Measurements from ENCODE around the gene PDGFB. TPM values are rescaled to one million over a fixed set of nuclear protein-coding genes. Genes with fewer than 3 reads are reported as not detected.

PDGFB gene
- total RNA-seq, 1 experiment from 2014 or later, result 9.2 TPM

GRCh38 chr22:39230261-39231196 lies 14.3 kb downstream of the PDGFB start:
- peaks cover 54% of the 10 kb centered on the region for H3K4me1 Mint-ChIP-seq
- H3K9me3 Mint-ChIP-seq, result no peaks in the 10 kb centered on the region
- H3K4me3 Mint-ChIP-seq, result peak overlapping the region; percentile 50
- ATAC-seq (peak; percentile 72), DNase-seq (ENCODE audit: low spot score) (peak; percentile 79)
- H3K36me3 Mint-ChIP-seq, result peaks cover 20% of the 10 kb centered on the region
- peaks cover 22% of the 10 kb centered on the region for H3K27me3 Mint-ChIP-seq (ENCODE audit: low read depth)
- peak overlapping the region; percentile 92 for H3K27ac Mint-ChIP-seq
- POLR2A ChIA-PET, result interaction anchor here (0.9 to 2.1 kb wide), 14 partner anchors 11 to 289 kb away, joined by 3 to 27 read pairs (median 4); partner anchors contain the start of genes ATF4, PDGFB and RPL3
- CTCF ChIA-PET, result interaction anchor here (0.6 to 5.0 kb wide), 23 partner anchors 8 to 360 kb away, joined by 3 to 43 read pairs (median 5); partner anchors contain the start of gene PDGFB
- no peak for TF ChIP-seq AR (CRISPR knock-in tag; IDR thresholded peaks at IDR 0.05)
- no peak for TF ChIP-seq ZNF317 (CRISPR knock-in tag; IDR thresholded peaks at IDR 0.05; ENCODE audit: borderline replicate concordance, low read depth)
- no peak for TF ChIP-seq ATF2 (CRISPR knock-in tag; IDR thresholded peaks at IDR 0.05; ENCODE audit: borderline replicate concordance, low read depth)
- TF ChIP-seq ZNF138 (CRISPR knock-in tag; conservative IDR thresholded peaks at IDR 0.05), result no peak
- no peak for TF ChIP-seq E2F1 (CRISPR knock-in tag; IDR thresholded peaks at IDR 0.05)
- 0 out of 2 replicates have a peak, but pooled peaks have one; percentile 9 for TF ChIP-seq FOXP4 (CRISPR knock-in tag; IDR thresholded peaks at IDR 0.05)
- TF ChIP-seq TEAD4 (CRISPR knock-in tag; IDR thresholded peaks at IDR 0.05), result no peak
- no peak for TF ChIP-seq ARID4B (CRISPR knock-in tag; IDR thresholded peaks at IDR 0.05; ENCODE audit: borderline replicate concordance)
- peak; percentile 98 for TF ChIP-seq ETV6 (CRISPR knock-in tag; IDR thresholded peaks at IDR 0.05)
- TF ChIP-seq FOXK1 (CRISPR knock-in tag; IDR thresholded peaks at IDR 0.05), result peak; percentile 74; the same call in 1 of the 2 replicates
- TF ChIP-seq E2F5 (CRISPR knock-in tag; IDR thresholded peaks at IDR 0.05), result peak; percentile 69; the same call in 1 of the 2 replicates
- no peak for TF ChIP-seq PREB (CRISPR knock-in tag; IDR thresholded peaks at IDR 0.05; ENCODE audit: borderline replicate concordance)
- 0 out of 2 replicates have a peak, but pooled peaks have one; percentile 17 for TF ChIP-seq TEAD1 (CRISPR knock-in tag; IDR thresholded peaks at IDR 0.05)
- no peak for TF ChIP-seq ZNF532 (CRISPR knock-in tag; IDR thresholded peaks at IDR 0.05; ENCODE audit: borderline replicate concordance)
- no peak for TF ChIP-seq JAZF1 (CRISPR knock-in tag; IDR thresholded peaks at IDR 0.05)

Data from WTC11 (cell line).